PC-9 (cell line): ENCODE data around the gene ZNF273. TPM values are rescaled to one million over a fixed set of nuclear protein-coding genes. Genes with fewer than 3 reads are reported as not detected.

Experiments
- BruUV-seq: library from RNA; stranded (reverse); fragments of 400-500 nt; replicated peaks from 2 replicates; lab custom pipeline; 2021; lab: Mats Ljungman, UMichigan
- CTCF ChIA-PET: fragments of 300-600 bp; sonication (Branson Sonifier 250); formaldehyde crosslinking; loops from one replicate; lab custom pipeline; 2022; ENCODE audit warnings: antibody characterized with exemption; lab: Charles Lee
- POLR2A ChIA-PET: fragments of 300-600 bp; sonication (Branson Sonifier 250); formaldehyde crosslinking; loops from one replicate; lab custom pipeline; 2022; ENCODE audit warnings: antibody characterized with exemption; ENCODE audit not compliant: unreplicated experiment; lab: Charles Lee
- DNase-seq, 2 experiments: peaks; one replicate each; pipeline versions ENCODE4 v3.0.0 to v3.0.0-alpha.2; 2015 to 2022; ENCODE audit warnings: mixed read lengths in 1 of 2
- H2AFZ ChIP-seq: fragments of 200-600 bp; sonication (generic); 2 replicates; pipeline ENCODE4 v1.8.1; 2017; ENCODE audit warnings: antibody characterized with exemption
- H3F3A ChIP-seq: fragments of 200-600 bp; sonication (generic); 2 replicates; pipeline ENCODE4 v1.8.1; 2017; ENCODE audit warnings: antibody characterized with exemption, mild to moderate bottlenecking, low read depth; ENCODE audit not compliant: insufficient read depth
- H3K27ac ChIP-seq: fragments of 200-600 bp; sonication (generic); 2 replicates; pipeline ENCODE4 v1.6.1; 2016; ENCODE audit warnings: mixed run types
- H3K27me3 ChIP-seq: fragments of 200-600 bp; sonication (generic); 2 replicates; pipeline ENCODE4 v1.6.1; 2016; ENCODE audit warnings: low read depth, mixed run types; ENCODE audit not compliant: insufficient read depth
- H3K36me3 ChIP-seq: fragments of 200-600 bp; sonication (generic); 2 replicates; pipeline ENCODE4 v1.6.1; 2016; ENCODE audit warnings: low read depth, mixed run types
- H3K4me1 ChIP-seq: fragments of 200-600 bp; sonication (generic); replicated peaks from 2 replicates; pipeline ENCODE4 v1.6.1; 2016; ENCODE audit warnings: mixed run types; ENCODE audit not compliant: insufficient read depth
- H3K4me2 ChIP-seq: fragments of 200-600 bp; sonication (generic); 2 replicates; pipeline ENCODE4 v1.6.1; 2017; ENCODE audit warnings: mixed run types
- H3K4me3 ChIP-seq: fragments of 200-600 bp; sonication (generic); 2 replicates; pipeline ENCODE4 v1.6.1; 2016; ENCODE audit warnings: mixed run types
- H3K79me2 ChIP-seq: fragments of 200-600 bp; sonication (generic); 2 replicates; pipeline ENCODE4 v1.6.1; 2017; ENCODE audit warnings: low read depth, mixed run types
- H3K9me2 ChIP-seq: fragments of 200-600 bp; sonication (generic); 2 replicates; pipeline ENCODE4 v1.8.1; 2017; ENCODE audit warnings: mild to moderate bottlenecking; ENCODE audit not compliant: insufficient read depth
- H3K9me3 ChIP-seq: fragments of 200-600 bp; sonication (generic); 2 replicates; pipeline ENCODE4 v1.8.1; 2016; ENCODE audit warnings: low read depth; ENCODE audit not compliant: insufficient read depth
- H4K20me1 ChIP-seq: fragments of 200-600 bp; sonication (generic); 2 replicates; pipeline ENCODE4 v1.8.1; 2017; ENCODE audit not compliant: insufficient read depth
- EZH2 ChIP-seq: fragments of 200-600 bp; sonication (generic); IDR thresholded peaks from 2 replicates; pipeline ENCODE4 v1.8.0; 2017; ENCODE audit warnings: antibody characterized with exemption, low read depth
- intact Hi-C: fragments of 100-400 bp; cut with micrococcal nuclease; formaldehyde crosslinking; loops from one replicate; pipeline ENCODE4 v1.10.0; 2022; ENCODE audit not compliant: unreplicated experiment
- total RNA-seq: library from RNA; stranded (reverse); gene quantifications from 2 replicates; pipeline ENCODE4 v1.2.3, GENCODE V29; 2021
- TF ChIP-seq, protein P1 (sequence below): fragments of 200-600 bp; sonication (generic); conservative IDR thresholded peaks from 2 replicates; pipeline ENCODE4 v1.6.1; 2017; ENCODE audit warnings: mixed run types, antibody characterized with exemption, mild to moderate bottlenecking, moderate library complexity

The ZNF273 gene
- total RNA-seq, 1 experiment from 2014 or later = 4.6 TPM

DNA sequence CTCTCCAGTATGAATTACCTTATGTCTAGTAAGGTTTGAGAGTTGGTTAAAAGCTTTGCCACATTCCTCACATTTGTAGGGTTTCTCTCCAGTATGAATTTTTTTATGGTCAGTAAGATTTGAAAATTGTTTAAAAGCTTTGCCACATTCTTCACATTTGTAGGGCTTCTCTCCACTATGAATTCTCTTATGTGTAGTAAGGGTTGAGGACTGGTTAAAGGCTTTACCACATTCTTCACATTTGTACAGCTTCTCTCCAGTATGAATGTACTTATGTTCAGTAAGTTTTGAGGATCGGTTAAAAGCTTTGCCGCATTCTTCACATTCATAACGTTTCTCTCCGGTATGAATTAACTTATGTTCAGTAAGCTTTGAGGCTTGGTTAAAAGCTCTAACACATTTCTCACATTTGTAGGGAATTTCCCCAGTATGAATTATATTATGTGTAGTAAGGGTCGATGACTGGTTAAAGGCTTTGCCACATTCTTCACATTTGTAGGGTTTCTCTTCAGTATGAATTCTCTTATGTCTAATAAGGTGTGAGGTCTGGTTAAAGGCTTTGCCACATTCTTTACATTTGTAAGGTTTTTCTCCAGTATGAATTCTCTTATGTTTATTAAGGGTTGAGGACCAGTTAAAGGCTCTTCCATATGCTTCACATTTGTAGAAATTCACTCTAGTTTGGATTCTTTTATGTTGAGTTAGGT lies 75.6 kb downstream of the ZNF273 start:
- intact Hi-C loops = no loop called here
- TF ChIP-seq EZH2 = no peak
- TF ChIP-seq, protein P1, sequence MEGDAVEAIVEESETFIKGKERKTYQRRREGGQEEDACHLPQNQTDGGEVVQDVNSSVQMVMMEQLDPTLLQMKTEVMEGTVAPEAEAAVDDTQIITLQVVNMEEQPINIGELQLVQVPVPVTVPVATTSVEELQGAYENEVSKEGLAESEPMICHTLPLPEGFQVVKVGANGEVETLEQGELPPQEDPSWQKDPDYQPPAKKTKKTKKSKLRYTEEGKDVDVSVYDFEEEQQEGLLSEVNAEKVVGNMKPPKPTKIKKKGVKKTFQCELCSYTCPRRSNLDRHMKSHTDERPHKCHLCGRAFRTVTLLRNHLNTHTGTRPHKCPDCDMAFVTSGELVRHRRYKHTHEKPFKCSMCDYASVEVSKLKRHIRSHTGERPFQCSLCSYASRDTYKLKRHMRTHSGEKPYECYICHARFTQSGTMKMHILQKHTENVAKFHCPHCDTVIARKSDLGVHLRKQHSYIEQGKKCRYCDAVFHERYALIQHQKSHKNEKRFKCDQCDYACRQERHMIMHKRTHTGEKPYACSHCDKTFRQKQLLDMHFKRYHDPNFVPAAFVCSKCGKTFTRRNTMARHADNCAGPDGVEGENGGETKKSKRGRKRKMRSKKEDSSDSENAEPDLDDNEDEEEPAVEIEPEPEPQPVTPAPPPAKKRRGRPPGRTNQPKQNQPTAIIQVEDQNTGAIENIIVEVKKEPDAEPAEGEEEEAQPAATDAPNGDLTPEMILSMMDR = no peak
- no peak overlapping the region for H3K27ac ChIP-seq
- POLR2A ChIA-PET = no interaction called here
- H3K36me3 ChIP-seq = peaks cover 35% of the 10 kb centered on the region
- no peaks in the 10 kb centered on the region for H4K20me1 ChIP-seq
- H3K9me2 ChIP-seq = no peaks in the 10 kb centered on the region
- H3K4me2 ChIP-seq = no peak overlapping the region
- H3F3A ChIP-seq = no peaks in the 10 kb centered on the region
- BruUV-seq = no TSS peak
- no peaks in the 10 kb centered on the region for H3K27me3 ChIP-seq
- no peak overlapping the region for H3K4me3 ChIP-seq
- H3K79me2 ChIP-seq = no peaks in the 10 kb centered on the region
- no peak overlapping the region for H2AFZ ChIP-seq
- no peaks in the 10 kb centered on the region for H3K4me1 ChIP-seq
- H3K9me3 ChIP-seq = peaks cover 45% of the 10 kb centered on the region
- CTCF ChIA-PET = no interaction called here
- no peak for DNase-seq

Other genes with a start within 250 kb of the ZNF273 start
- 4.8 and 6.0 TPM in 2 replicates for gene ZNF107, start 237.1 kb upstream of the ZNF273 start, total RNA-seq
- gene ZNF138, start 108.8 kb upstream of the ZNF273 start, total RNA-seq = 7.4 and 8.4 TPM in 2 replicates
- gene ZNF117, start 87.8 kb downstream of the ZNF273 start, total RNA-seq = 7.3 and 12.6 TPM in 2 replicates
- gene ERV3-1, start 103.4 kb downstream of the ZNF273 start, total RNA-seq = 14.0 and 22.5 TPM in 2 replicates